HepG2 (cell line): Measurements from ENCODE around the gene BBS9. TPM values are rescaled to one million over a fixed set of nuclear protein-coding genes. Genes with fewer than 3 reads are reported as not detected.
A peak's percentile ranks its signal among the peaks of the same experiment; 100 is the strongest.

ENCODE experiments used
- ADNP ChIP-seq: sonication (generic); formaldehyde crosslinking; IDR thresholded peaks from 2 replicates; pipeline ENCODE4 v1.4.0; 2020; ENCODE audit warnings: missing genetic modification reagents
- FOXP1 ChIP-seq, 2 experiments: fragments of 450-650 bp in 1 of 2; IDR thresholded peaks; 2 replicates each; pipeline ENCODE4 v1.6.1; 2017 to 2018; ENCODE audit warnings: antibody characterized with exemption in 1 of 2
- HINFP ChIP-seq: sonication (generic); formaldehyde crosslinking; IDR thresholded peaks from 2 replicates; pipeline ENCODE4 v1.4.0; 2020; ENCODE audit warnings: low read depth, mild to moderate bottlenecking, missing genetic modification reagents
- HOXA7 ChIP-seq: sonication (generic); formaldehyde crosslinking; IDR thresholded peaks from 2 replicates; pipeline ENCODE4 v1.8.1; 2022; ENCODE audit warnings: mild to moderate bottlenecking, missing genetic modification reagents, moderate library complexity
- KLF15 ChIP-seq: sonication (generic); formaldehyde crosslinking; IDR thresholded peaks from 2 replicates; pipeline ENCODE4 v1.8.1; 2023; ENCODE audit warnings: borderline replicate concordance, mild to moderate bottlenecking, inconsistent platforms, missing genetic modification reagents, mixed read lengths
- MTERF4 ChIP-seq: sonication (generic); formaldehyde crosslinking; IDR thresholded peaks from 2 replicates; pipeline ENCODE4 v1.8.0; 2023; ENCODE audit warnings: mild to moderate bottlenecking, missing genetic modification reagents
- NCOR1 ChIP-seq: fragments of 200-600 bp; sonication (generic); IDR thresholded peaks from 2 replicates; pipeline ENCODE4 v1.7.0; 2017; ENCODE audit warnings: antibody characterized with exemption, low read length, borderline replicate concordance
- SIX4 ChIP-seq: sonication (generic); formaldehyde crosslinking; IDR thresholded peaks from 2 replicates; pipeline ENCODE4 v1.4.0; 2020; ENCODE audit warnings: missing genetic modification reagents
- SOX6 ChIP-seq, 2 experiments: fragments of 450-650 bp in 1 of 2; sonication (generic) in 1 of 2; formaldehyde crosslinking in 1 of 2; IDR thresholded peaks; 2 replicates each; pipeline versions ENCODE4 v1.4.0 to v1.6.1; 2017 to 2020; ENCODE audit warnings: antibody characterized with exemption in 1 of 2, mild to moderate bottlenecking in 1 of 2, missing genetic modification reagents in 1 of 2
- ZBTB34 ChIP-seq: sonication (generic); formaldehyde crosslinking; IDR thresholded peaks from 2 replicates; pipeline ENCODE4 v1.8.0; 2022; ENCODE audit warnings: mild to moderate bottlenecking, missing genetic modification reagents
- ZBTB46 ChIP-seq: sonication (generic); formaldehyde crosslinking; IDR thresholded peaks from 2 replicates; pipeline ENCODE4 v1.4.0; 2020; ENCODE audit warnings: mild to moderate bottlenecking, missing genetic modification reagents, borderline replicate concordance
- ZNF160 ChIP-seq: sonication (generic); formaldehyde crosslinking; IDR thresholded peaks from 2 replicates; pipeline ENCODE4 v1.8.0; 2022; ENCODE audit warnings: mild to moderate bottlenecking, inconsistent platforms, missing genetic modification reagents
- ZNF280D ChIP-seq: sonication (generic); formaldehyde crosslinking; IDR thresholded peaks from 2 replicates; pipeline ENCODE4 v1.5.1; 2020; ENCODE audit warnings: mild to moderate bottlenecking, missing genetic modification reagents
- ZNF550 ChIP-seq: sonication (generic); formaldehyde crosslinking; IDR thresholded peaks from 2 replicates; pipeline ENCODE4 v1.4.0; 2020; ENCODE audit warnings: mild to moderate bottlenecking, missing genetic modification reagents, borderline replicate concordance
- ZNF670 ChIP-seq: sonication (generic); formaldehyde crosslinking; IDR thresholded peaks from 2 replicates; pipeline ENCODE4 v1.8.0; 2022; ENCODE audit warnings: mild to moderate bottlenecking, missing genetic modification reagents, borderline replicate concordance
- ZNF703 ChIP-seq: sonication (generic); formaldehyde crosslinking; IDR thresholded peaks from 2 replicates; pipeline ENCODE4 v1.5.1; 2020; ENCODE audit warnings: missing genetic modification reagents, mild to moderate bottlenecking, moderate library complexity, borderline replicate concordance
- ZNF710 ChIP-seq: sonication (generic); formaldehyde crosslinking; IDR thresholded peaks from 2 replicates; pipeline ENCODE4 v1.5.0; 2020; ENCODE audit warnings: mild to moderate bottlenecking, missing genetic modification reagents, borderline replicate concordance
- polyA plus RNA-seq, 8 experiments: library from polyadenylated mRNA; depleted of rRNA in 3 of 8; stranded (reverse) in 7 of 8; unstranded in 1 of 8; fragments of >200 nt; fragmentation: Illumina TruSeq in 4 of 8; extraction: Trizol in 4 of 8; gene quantifications; 2 replicates each; pipeline versions ENCODE4 v1.2.1 to v1.2.3, GENCODE V29; 2011 to 2016; ENCODE audit warnings: low read depth in 4 of 8, missing spikeins in 1 of 8, mixed read lengths in 1 of 8; ENCODE audit not compliant: insufficient read depth in 1 of 8
- total RNA-seq, 5 experiments: library from RNA; depleted of rRNA; stranded (reverse); fragments of >200 nt; fragmentation: Illumina TruSeq; extraction: Trizol; gene quantifications; 2 replicates each; pipeline ENCODE4 v1.2.3, GENCODE V29; 2016; ENCODE audit warnings: low read depth in 1 of 5

Gene BBS9
- total and polyA plus RNA-seq, 2 of the 13 experiments (the other 11 are each of a cell fraction or from before 2014, with no cell fraction given), result 5.1 to 7.8 TPM

GRCh38 chr7:33215992-33216391 is 86.6 kb downstream of the BBS9 start (continued):
- TF ChIP-seq ZNF280D (CRISPR knock-in tag) (peak; percentile 36; the same call in 1 of the 2 replicates), ZNF703 (no peak), ZNF160 (no peak), SOX6 (IDR thresholded peaks at IDR 0.05) (no peak), SOX6 (CRISPR knock-in tag; IDR thresholded peaks at IDR 0.05) (peak; percentile 99), SIX4 (CRISPR knock-in tag) (no peak), ADNP (no peak), ZBTB34 (no peak), ZBTB46 (no peak), HOXA7 (no peak), MTERF4 (no peak), KLF15 (CRISPR knock-in tag) (no peak), ZNF550 (no peak), ZNF670 (CRISPR knock-in tag) (peak; percentile 51; the same call in 1 of the 2 replicates), NCOR1 (peak; percentile 89; the same call in 1 of the 2 replicates), ZNF710 (peak; percentile 48; the same call in 1 of the 2 replicates), HINFP (no peak), FOXP1 (IDR thresholded peaks at IDR 0.05) (0 out of 2 replicates have a peak, but pooled peaks have one; percentile 32), FOXP1 (CRISPR knock-in tag; IDR thresholded peaks at IDR 0.05) (peak; percentile 84)
